GM13976 (cell line): ENCODE results near the gene SH3PXD2A.

Source experiments
- DNase-seq: peaks from one replicate; pipeline ENCODE4 v3.0.0; 2012; ENCODE audit warnings: low spot score
- CTCF ChIP-seq: IDR thresholded peaks from 2 replicates; pipeline ENCODE4 v1.5.1; 2012; ENCODE audit warnings: borderline replicate concordance, mild to moderate bottlenecking; ENCODE audit not compliant: insufficient read depth; ENCODE audit errors: extremely low read depth, missing control alignments, control extremely low read depth
- in situ Hi-C: fragments of 300-500 bp; cut with MboI; formaldehyde crosslinking; loops from one replicate; pipeline ENCODE4 v1.12.0; 2022; ENCODE audit warnings: low sequenced_read_pairs, mixed read lengths, inconsistent platforms; ENCODE audit not compliant: unreplicated experiment

SH3PXD2A gene

GRCh38 chr10:103820101-103821062 is 35.0 kb downstream of the SH3PXD2A start:
- TF ChIP-seq CTCF, result no peak
- DNase-seq, result no peak
- in situ Hi-C loops, result no loop called here

- no peak for DNase-seq
- in situ Hi-C loops, result no loop called here
- no peak for TF ChIP-seq CTCF
Observed at GRCh38 chr10:103819493-103819892, 35.9 kb downstream of the SH3PXD2A start.

- in situ Hi-C loops, result no loop called here
Observed at GRCh38 chr10:103818765-103819374, 36.5 kb downstream of the SH3PXD2A start.

GRCh38 chr10:103818105-103818504 is 37.3 kb downstream of the SH3PXD2A start:
- no peak for TF ChIP-seq CTCF
- DNase-seq, result no peak
- in situ Hi-C loops, result no loop called here

More at GRCh38 chr10:103818765-103819374, 36.5 kb downstream of the SH3PXD2A start:
- no peak for DNase-seq
- no peak for TF ChIP-seq CTCF

GRCh38 chr10:103816431-103816830 is 38.9 kb downstream of the SH3PXD2A start:
- TF ChIP-seq CTCF, result no peak
- DNase-seq, result no peak
- in situ Hi-C loops, result no loop called here

GRCh38 chr10:103814626-103815370 is 40.6 kb downstream of the SH3PXD2A start:
- in situ Hi-C loops, result no loop called here
- no peak for TF ChIP-seq CTCF
- no peak for DNase-seq
